ENCODE data around the gene TRIM34.
"Not testable (repeated sequence)": the region's sequence is repeated elsewhere in the genome, so short reads cannot be mapped to it uniquely, and the experiment has no call there.

The TRIM34 gene

GRCh38 chr11:5631969-5632635, 7.3 kb downstream of the TRIM34 start:
- no peak overlapping the region for H2AFZ ChIP-seq (ENCODE audit: low read depth, low read length)
- H3K4me1 ChIP-seq (ENCODE audit: insufficient read depth, low read length): no peaks in the 10 kb centered on the region
- no peak overlapping the region for H3K4me3 ChIP-seq (ENCODE audit: low read length)
- H3K27me3 ChIP-seq (ENCODE audit: insufficient read depth, low read length): no peaks in the 10 kb centered on the region
- H3K9me3 ChIP-seq (ENCODE audit: low read length): no peaks in the 10 kb centered on the region
- H3K36me3 ChIP-seq (ENCODE audit: insufficient read depth, low read length): no peaks in the 10 kb centered on the region

DNA sequence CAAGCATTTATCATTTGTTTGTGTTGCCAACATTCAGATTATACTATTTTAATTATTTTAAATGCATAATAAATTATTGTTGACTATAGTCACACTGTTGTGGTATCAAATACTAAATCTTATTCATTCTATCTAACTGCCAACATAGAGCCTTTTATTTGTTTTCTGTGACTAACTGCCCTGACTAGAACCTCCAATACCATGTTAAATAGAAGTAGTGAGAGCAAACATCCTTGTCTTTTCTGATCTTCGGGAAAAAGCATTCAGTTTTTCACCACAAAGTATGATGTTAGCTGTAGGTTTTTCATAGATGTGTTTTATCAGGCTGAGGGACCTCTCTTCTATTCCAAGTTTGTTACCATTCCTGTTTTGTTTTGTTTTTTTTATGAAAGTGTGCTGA, 15.2 kb downstream of the TRIM34 start:
- no peaks in the 10 kb centered on the region for H3K36me3 ChIP-seq (ENCODE audit: insufficient read depth, low read length)
- H2AFZ ChIP-seq (ENCODE audit: low read depth, low read length): no peak overlapping the region
- H3K4me1 ChIP-seq (ENCODE audit: insufficient read depth, low read length): no peaks in the 10 kb centered on the region
- no peaks in the 10 kb centered on the region for H3K9me3 ChIP-seq (ENCODE audit: low read length)
- no peaks in the 10 kb centered on the region for H3K27me3 ChIP-seq (ENCODE audit: insufficient read depth, low read length)
- H3K4me3 ChIP-seq (ENCODE audit: low read length): no peak overlapping the region

- Histone ChIP-seq H3K9me3 (ENCODE audit: low read length) (no peaks in the 10 kb centered on the region), H3K36me3 (ENCODE audit: insufficient read depth, low read length) (no peaks in the 10 kb centered on the region), H3K27me3 (ENCODE audit: insufficient read depth, low read length) (no peaks in the 10 kb centered on the region), H3K4me1 (ENCODE audit: insufficient read depth, low read length) (no peaks in the 10 kb centered on the region), H3K4me3 (ENCODE audit: low read length) (no peak overlapping the region), H2AFZ (ENCODE audit: low read depth, low read length) (no peak overlapping the region)
These were observed 18.8 kb downstream of the TRIM34 start for GRCh38 chr11:5643585-5643984.

DNA sequence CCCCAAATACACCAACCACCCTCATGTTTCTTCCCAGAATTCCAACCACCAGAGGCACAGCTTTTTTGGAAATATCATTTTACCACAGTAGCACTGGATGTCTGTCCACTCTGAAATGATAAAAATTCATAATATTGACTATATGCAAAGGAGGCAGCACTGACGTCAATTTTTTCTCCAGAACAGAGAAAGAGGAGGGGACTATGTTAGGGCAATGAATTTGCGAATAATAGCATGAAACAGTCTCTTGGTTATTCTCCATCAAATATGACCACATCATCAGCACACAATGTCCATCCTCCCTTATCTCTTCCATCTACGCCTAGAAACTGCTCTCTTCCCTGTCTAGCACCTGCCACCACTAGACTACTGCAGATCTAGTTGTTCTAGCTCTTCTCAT, 21.3 kb downstream of the TRIM34 start:
- Histone ChIP-seq H2AFZ (ENCODE audit: low read depth, low read length) (no peak overlapping the region), H3K27me3 (ENCODE audit: insufficient read depth, low read length) (no peaks in the 10 kb centered on the region), H3K36me3 (ENCODE audit: insufficient read depth, low read length) (no peaks in the 10 kb centered on the region), H3K4me3 (ENCODE audit: low read length) (no peak overlapping the region), H3K9me3 (ENCODE audit: low read length) (no peaks in the 10 kb centered on the region), H3K4me1 (ENCODE audit: insufficient read depth, low read length) (no peaks in the 10 kb centered on the region)

GRCh38 chr11:5655474-5655873, 30.7 kb downstream of the TRIM34 start:
- Histone ChIP-seq H3K27me3 (ENCODE audit: insufficient read depth, low read length) (no peaks in the 10 kb centered on the region), H3K4me1 (ENCODE audit: insufficient read depth, low read length) (no peaks in the 10 kb centered on the region), H3K4me3 (ENCODE audit: low read length) (no peak overlapping the region), H3K9me3 (ENCODE audit: low read length) (peaks cover 3% of the 10 kb centered on the region), H2AFZ (ENCODE audit: low read depth, low read length) (no peak overlapping the region), H3K36me3 (ENCODE audit: insufficient read depth, low read length) (no peaks in the 10 kb centered on the region)

- H3K36me3 ChIP-seq (ENCODE audit: insufficient read depth, low read length); H2AFZ ChIP-seq (ENCODE audit: low read depth, low read length); H3K27me3 ChIP-seq (ENCODE audit: insufficient read depth, low read length); H3K4me3 ChIP-seq (ENCODE audit: low read length); H3K9me3 ChIP-seq (ENCODE audit: low read length); H3K4me1 ChIP-seq (ENCODE audit: insufficient read depth, low read length): not testable (repeated sequence)
These were observed 32.2 kb downstream of the TRIM34 start for GRCh38 chr11:5656956-5657355.

DNA sequence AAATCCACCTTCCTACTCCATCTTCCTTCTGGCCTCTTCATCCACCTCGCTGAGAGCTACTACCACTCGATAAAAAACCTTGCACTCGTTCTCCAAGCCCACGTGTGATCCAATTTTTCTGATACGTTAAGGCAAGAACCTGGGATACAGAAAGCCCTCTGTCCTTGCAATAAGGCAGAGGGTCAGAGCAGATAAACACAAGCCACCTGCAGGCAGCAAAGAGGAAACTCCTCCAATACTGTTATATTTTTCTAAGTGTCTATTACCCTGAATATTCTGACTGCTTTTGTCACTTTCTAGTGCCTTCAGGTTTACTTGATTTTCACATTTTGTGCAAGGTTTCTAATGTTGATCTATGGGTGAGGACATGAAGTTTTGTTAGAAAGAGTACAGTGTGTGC, 33.5 kb downstream of the TRIM34 start:
- Histone ChIP-seq H3K36me3 (ENCODE audit: insufficient read depth, low read length) (no peaks in the 10 kb centered on the region), H3K4me1 (ENCODE audit: insufficient read depth, low read length) (no peaks in the 10 kb centered on the region), H3K4me3 (ENCODE audit: low read length) (no peak overlapping the region), H3K27me3 (ENCODE audit: insufficient read depth, low read length) (no peaks in the 10 kb centered on the region), H3K9me3 (ENCODE audit: low read length) (peaks cover 2% of the 10 kb centered on the region), H2AFZ (ENCODE audit: low read depth, low read length) (no peak overlapping the region)

DNA sequence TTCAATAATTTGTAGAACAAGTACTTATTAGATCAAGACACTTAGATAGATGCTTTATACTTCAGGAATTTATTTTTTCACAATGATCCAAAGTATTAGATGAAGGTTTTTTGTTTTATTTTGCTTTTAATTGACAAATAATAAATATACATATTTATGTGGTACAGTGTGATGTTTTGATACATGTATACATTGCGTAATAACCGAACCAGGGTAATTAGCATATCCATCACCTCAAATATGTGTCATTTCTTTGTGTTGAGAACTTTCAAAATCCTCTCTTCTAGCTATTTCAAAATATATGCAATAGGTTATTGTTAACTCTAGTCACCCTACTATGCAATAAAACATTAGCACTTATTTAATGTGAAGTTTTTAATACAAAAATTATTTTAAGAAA, 38.7 kb downstream of the TRIM34 start:
- no peaks in the 10 kb centered on the region for H3K4me1 ChIP-seq (ENCODE audit: insufficient read depth, low read length)
- no peaks in the 10 kb centered on the region for H3K27me3 ChIP-seq (ENCODE audit: insufficient read depth, low read length)
- H3K36me3 ChIP-seq (ENCODE audit: insufficient read depth, low read length): peaks cover 19% of the 10 kb centered on the region
- H3K4me3 ChIP-seq (ENCODE audit: low read length): no peak overlapping the region
- H2AFZ ChIP-seq (ENCODE audit: low read depth, low read length): no peak overlapping the region
- no peaks in the 10 kb centered on the region for H3K9me3 ChIP-seq (ENCODE audit: low read length)

GRCh38 chr11:5665051-5665570, 40.3 kb downstream of the TRIM34 start:
- Histone ChIP-seq H3K36me3 (ENCODE audit: insufficient read depth, low read length) (peaks cover 32% of the 10 kb centered on the region), H2AFZ (ENCODE audit: low read depth, low read length) (no peak overlapping the region), H3K9me3 (ENCODE audit: low read length) (no peaks in the 10 kb centered on the region), H3K4me1 (ENCODE audit: insufficient read depth, low read length) (no peaks in the 10 kb centered on the region), H3K4me3 (ENCODE audit: low read length) (no peak overlapping the region), H3K27me3 (ENCODE audit: insufficient read depth, low read length) (no peaks in the 10 kb centered on the region)

GRCh38 chr11:5665746-5666401, 41.1 kb downstream of the TRIM34 start:
- H2AFZ ChIP-seq (ENCODE audit: low read depth, low read length): no peak overlapping the region
- H3K27me3 ChIP-seq (ENCODE audit: insufficient read depth, low read length): no peaks in the 10 kb centered on the region
- H3K4me1 ChIP-seq (ENCODE audit: insufficient read depth, low read length): no peaks in the 10 kb centered on the region
- no peak overlapping the region for H3K4me3 ChIP-seq (ENCODE audit: low read length)
- no peaks in the 10 kb centered on the region for H3K9me3 ChIP-seq (ENCODE audit: low read length)
- H3K36me3 ChIP-seq (ENCODE audit: insufficient read depth, low read length): peaks cover 38% of the 10 kb centered on the region

DNA sequence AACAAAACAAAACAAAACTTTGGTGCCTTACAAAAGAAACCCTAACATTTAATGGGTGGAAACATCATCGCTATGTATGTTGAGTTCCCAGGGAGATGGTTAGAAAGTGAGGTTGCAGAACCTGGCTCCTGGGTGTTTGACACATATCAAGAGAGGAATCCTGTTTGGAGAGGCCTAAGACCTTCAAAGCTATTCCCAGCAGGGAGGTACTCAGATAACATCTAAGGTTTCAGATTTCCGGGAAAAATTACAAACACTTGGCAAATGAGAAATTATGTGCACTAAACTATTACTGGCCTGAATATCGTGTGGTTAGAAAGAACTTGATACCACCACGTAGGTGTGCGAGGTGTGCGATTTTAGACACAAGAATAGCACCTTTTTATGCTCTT, 41.6 kb downstream of the TRIM34 start:
- no peak overlapping the region for H3K4me3 ChIP-seq (ENCODE audit: low read length)
- H3K27me3 ChIP-seq (ENCODE audit: insufficient read depth, low read length): no peaks in the 10 kb centered on the region
- H3K9me3 ChIP-seq (ENCODE audit: low read length): no peaks in the 10 kb centered on the region
- no peaks in the 10 kb centered on the region for H3K4me1 ChIP-seq (ENCODE audit: insufficient read depth, low read length)
- H3K36me3 ChIP-seq (ENCODE audit: insufficient read depth, low read length): peaks cover 41% of the 10 kb centered on the region
- no peak overlapping the region for H2AFZ ChIP-seq (ENCODE audit: low read depth, low read length)

- peaks cover 37% of the 10 kb centered on the region for H3K36me3 ChIP-seq (ENCODE audit: insufficient read depth, low read length)
- peaks cover 7% of the 10 kb centered on the region for H3K9me3 ChIP-seq (ENCODE audit: low read length)
- no peak overlapping the region for H2AFZ ChIP-seq (ENCODE audit: low read depth, low read length)
- no peaks in the 10 kb centered on the region for H3K27me3 ChIP-seq (ENCODE audit: insufficient read depth, low read length)
- H3K4me1 ChIP-seq (ENCODE audit: insufficient read depth, low read length): no peaks in the 10 kb centered on the region
- no peak overlapping the region for H3K4me3 ChIP-seq (ENCODE audit: low read length)
These were observed 47.0 kb downstream of the TRIM34 start for GRCh38 chr11:5671831-5672230.

- Histone ChIP-seq H3K27me3 (ENCODE audit: insufficient read depth, low read length) (no peaks in the 10 kb centered on the region), H3K4me3 (ENCODE audit: low read length) (no peak overlapping the region), H3K9me3 (ENCODE audit: low read length) (peaks cover 19% of the 10 kb centered on the region), H3K36me3 (ENCODE audit: insufficient read depth, low read length) (peaks cover 43% of the 10 kb centered on the region), H3K4me1 (ENCODE audit: insufficient read depth, low read length) (no peaks in the 10 kb centered on the region), H2AFZ (ENCODE audit: low read depth, low read length) (no peak overlapping the region)
These were observed 49.6 kb downstream of the TRIM34 start for GRCh38 chr11:5674391-5674790.

DNA sequence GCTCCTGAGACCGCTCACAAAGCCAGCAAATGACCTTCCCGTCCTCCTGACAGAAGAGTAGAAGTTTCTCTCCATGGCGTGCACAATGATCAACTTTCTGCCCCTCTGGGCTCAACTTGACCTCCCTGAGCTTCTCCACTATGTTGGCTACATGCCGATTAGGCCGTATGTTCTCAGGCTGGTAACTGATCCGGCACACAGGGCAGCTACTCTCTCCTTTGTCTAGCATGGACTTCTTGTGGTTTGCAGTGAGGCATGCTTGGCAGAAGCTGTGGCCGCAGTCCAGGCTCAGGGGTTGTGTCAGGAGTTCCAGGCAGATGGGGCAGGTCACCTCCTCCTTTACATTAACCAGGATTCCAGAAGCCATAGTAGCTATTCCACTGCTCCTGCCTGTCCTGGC, 55.0 kb downstream of the TRIM34 start:
- Histone ChIP-seq H3K4me3 (ENCODE audit: low read length) (no peak overlapping the region), H3K4me1 (ENCODE audit: insufficient read depth, low read length) (peaks cover 5% of the 10 kb centered on the region)

More for the DNA sequence above, 55.0 kb downstream of the TRIM34 start:
- no peaks in the 10 kb centered on the region for H3K27me3 ChIP-seq (ENCODE audit: insufficient read depth, low read length)
- H2AFZ ChIP-seq (ENCODE audit: low read depth, low read length): no peak overlapping the region
- peaks cover 33% of the 10 kb centered on the region for H3K36me3 ChIP-seq (ENCODE audit: insufficient read depth, low read length)
- H3K9me3 ChIP-seq (ENCODE audit: low read length): peaks cover 22% of the 10 kb centered on the region

Data from neuron (in vitro differentiated cells).